Caco-2 (cell line): ENCODE data around the gene NRXN2. TPM values are rescaled to one million over a fixed set of nuclear protein-coding genes. Genes with fewer than 3 reads are reported as not detected.

ENCODE experiments used
- BruUV-seq: library from RNA; stranded (reverse); fragments of 400-500 nt; replicated peaks from 2 replicates; lab custom pipeline; 2021; lab: Mats Ljungman, UMichigan
- CTCF ChIA-PET: fragments of 300-600 bp; sonication (Branson Sonifier 250); formaldehyde crosslinking; loops from one replicate; lab custom pipeline; 2022; ENCODE audit warnings: antibody characterized with exemption; lab: Charles Lee
- POLR2A ChIA-PET: fragments of 300-600 bp; sonication (Branson Sonifier 250); formaldehyde crosslinking; loops from one replicate; lab custom pipeline; 2022; ENCODE audit warnings: antibody characterized with exemption; lab: Charles Lee
- DNase-seq, 2 experiments: peaks; one replicate each; pipeline versions ENCODE4 v3.0.0 to v3.0.0-alpha.2; 2020 to 2022
- H3K27me3 ChIP-seq: replicated peaks from 2 replicates; pipeline ENCODE4 v1.6.0; 2011; ENCODE audit warnings: low read length; ENCODE audit not compliant: control insufficient read depth, insufficient read depth
- H3K36me3 ChIP-seq: 2 replicates; pipeline ENCODE4 v1.5.1; 2011; ENCODE audit warnings: low read length; ENCODE audit not compliant: control insufficient read depth, insufficient read depth
- H3K4me1 ChIP-seq: fragments of 250-450 bp; sonication (Bioruptor Pico); 2 replicates; pipeline ENCODE4 v1.5.1; 2020; ENCODE audit warnings: mild to moderate bottlenecking
- H3K4me3 ChIP-seq: 2 replicates; pipeline ENCODE4 v1.5.1; 2011; ENCODE audit warnings: low read depth, mild to moderate bottlenecking, control low read depth, low read length
- H3K9me3 ChIP-seq: fragments of 250-450 bp; sonication (Bioruptor Pico); 2 replicates; pipeline ENCODE4 v1.5.1; 2020; ENCODE audit warnings: mild to moderate bottlenecking, moderate library complexity
- H3K27ac Mint-ChIP-seq: one replicate; pipeline ENCODE4 v1.8.0; 2022; ENCODE audit warnings: mixed read lengths; ENCODE audit not compliant: unreplicated experiment
- H3K27me3 Mint-ChIP-seq: one replicate; pipeline ENCODE4 v1.8.0; 2022; ENCODE audit warnings: mixed read lengths; ENCODE audit not compliant: insufficient read depth, unreplicated experiment
- H3K36me3 Mint-ChIP-seq: one replicate; pipeline ENCODE4 v1.8.0; 2022; ENCODE audit warnings: mild to moderate bottlenecking, mixed read lengths; ENCODE audit not compliant: insufficient read depth, unreplicated experiment
- H3K4me1 Mint-ChIP-seq: one replicate; pipeline ENCODE4 v1.8.0; 2022; ENCODE audit warnings: low read depth, mixed read lengths; ENCODE audit not compliant: unreplicated experiment
- H3K4me3 Mint-ChIP-seq: one replicate; pipeline ENCODE4 v1.8.0; 2022; ENCODE audit warnings: mild to moderate bottlenecking, moderate library complexity, mixed read lengths; ENCODE audit not compliant: unreplicated experiment
- H3K9me3 Mint-ChIP-seq: one replicate; pipeline ENCODE4 v1.8.0; 2022; ENCODE audit warnings: mixed read lengths; ENCODE audit not compliant: unreplicated experiment
- intact Hi-C: fragments of 100-400 bp; cut with micrococcal nuclease; formaldehyde crosslinking; loops from one replicate; pipeline ENCODE4 v1.10.0; 2022; ENCODE audit not compliant: unreplicated experiment
- total RNA-seq: library from RNA; stranded (reverse); gene quantifications from 2 replicates; pipeline ENCODE4 v1.2.3, GENCODE V29; 2022
- TF ChIP-seq, protein P1 (sequence below), 2 experiments: fragments of 200-600 bp in 1 of 2; IDR thresholded peaks; 1 replicate in 1 of 2; 2 replicates in 1 of 2; pipeline versions ENCODE4 v1.5.1 to v1.8.0; 2011 to 2022; ENCODE audit warnings: antibody characterized with exemption in 1 of 2, control low read depth in 1 of 2, inconsistent platforms in 1 of 2, low read depth in 1 of 2, low read length in 1 of 2, mild to moderate bottlenecking in 1 of 2, moderate library complexity in 1 of 2; ENCODE audit not compliant: insufficient read depth in 1 of 2, severe bottlenecking in 1 of 2, unreplicated experiment in 1 of 2

The NRXN2 gene
- total RNA-seq, 1 experiment from 2014 or later, result 7.6 TPM

DNA sequence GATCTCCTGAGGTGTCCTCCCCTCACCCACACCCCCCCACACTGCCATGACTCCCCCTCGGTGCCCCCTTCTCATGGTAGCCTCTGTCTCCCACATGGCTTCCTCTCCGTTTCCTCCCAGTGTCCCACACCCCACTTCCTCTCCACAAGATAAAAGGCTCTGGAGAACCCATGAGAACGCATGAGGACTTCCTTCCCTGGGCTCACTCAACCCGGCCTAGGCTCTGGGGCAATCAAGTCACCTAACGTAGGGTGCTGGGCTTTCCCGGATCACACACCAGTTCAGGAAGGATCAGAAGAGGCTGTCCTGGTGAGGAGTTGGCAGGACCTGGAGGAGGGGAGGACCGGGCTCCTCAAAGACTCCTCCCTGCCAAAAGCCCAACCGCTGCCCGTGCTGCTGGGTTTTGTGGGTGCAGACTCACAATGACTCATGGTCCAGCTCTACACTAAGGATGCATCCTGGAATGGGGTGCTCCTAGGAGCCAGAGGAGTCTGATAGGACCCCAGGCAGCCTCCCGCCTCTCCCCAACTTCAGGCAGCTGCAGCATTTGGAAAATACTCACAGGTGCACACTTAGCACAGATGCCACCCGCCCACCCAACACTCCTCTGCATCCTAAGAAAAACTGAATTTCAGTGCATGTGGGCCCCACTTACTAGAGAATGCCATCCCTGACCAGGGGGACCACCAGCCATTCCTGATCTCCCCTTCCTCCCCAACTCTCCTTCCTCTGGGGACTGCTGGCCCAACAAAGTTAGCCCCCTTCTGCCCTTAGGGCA is 110.9 kb downstream of the NRXN2 start:
- no peaks in the 10 kb centered on the region for H3K4me1 ChIP-seq
- ChIA-PET CTCF (no interaction called here), POLR2A (no interaction called here)
- intact Hi-C loops, result no loop called here
- BruUV-seq, result no TSS peak
- H3K9me3 ChIP-seq, result no peaks in the 10 kb centered on the region
- TF ChIP-seq, protein P1, sequence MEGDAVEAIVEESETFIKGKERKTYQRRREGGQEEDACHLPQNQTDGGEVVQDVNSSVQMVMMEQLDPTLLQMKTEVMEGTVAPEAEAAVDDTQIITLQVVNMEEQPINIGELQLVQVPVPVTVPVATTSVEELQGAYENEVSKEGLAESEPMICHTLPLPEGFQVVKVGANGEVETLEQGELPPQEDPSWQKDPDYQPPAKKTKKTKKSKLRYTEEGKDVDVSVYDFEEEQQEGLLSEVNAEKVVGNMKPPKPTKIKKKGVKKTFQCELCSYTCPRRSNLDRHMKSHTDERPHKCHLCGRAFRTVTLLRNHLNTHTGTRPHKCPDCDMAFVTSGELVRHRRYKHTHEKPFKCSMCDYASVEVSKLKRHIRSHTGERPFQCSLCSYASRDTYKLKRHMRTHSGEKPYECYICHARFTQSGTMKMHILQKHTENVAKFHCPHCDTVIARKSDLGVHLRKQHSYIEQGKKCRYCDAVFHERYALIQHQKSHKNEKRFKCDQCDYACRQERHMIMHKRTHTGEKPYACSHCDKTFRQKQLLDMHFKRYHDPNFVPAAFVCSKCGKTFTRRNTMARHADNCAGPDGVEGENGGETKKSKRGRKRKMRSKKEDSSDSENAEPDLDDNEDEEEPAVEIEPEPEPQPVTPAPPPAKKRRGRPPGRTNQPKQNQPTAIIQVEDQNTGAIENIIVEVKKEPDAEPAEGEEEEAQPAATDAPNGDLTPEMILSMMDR (IDR thresholded peaks at IDR 0.05; ENCODE audit: insufficient read depth in 1 of 2, low read depth in 1 of 2, low read length in 1 of 2, severe bottlenecking in 1 of 2, unreplicated experiment in 1 of 2), result no peak
- DNase-seq, result no peak
- no peaks in the 10 kb centered on the region for H3K27me3 ChIP-seq
- no peak overlapping the region for H3K4me3 ChIP-seq
- Mint-ChIP-seq H3K36me3 (no peaks in the 10 kb centered on the region), H3K27ac (no peak overlapping the region), H3K27me3 (no peaks in the 10 kb centered on the region), H3K4me3 (no peak overlapping the region), H3K9me3 (no peaks in the 10 kb centered on the region), H3K4me1 (no peaks in the 10 kb centered on the region)
- H3K36me3 ChIP-seq, result no peaks in the 10 kb centered on the region

GRCh38 chr11:64611176-64611575 is 111.8 kb downstream of the NRXN2 start:
- Histone ChIP-seq H3K36me3 (no peaks in the 10 kb centered on the region), H3K9me3 (no peaks in the 10 kb centered on the region), H3K4me1 (no peaks in the 10 kb centered on the region), H3K4me3 (no peak overlapping the region), H3K27me3 (no peaks in the 10 kb centered on the region)
- H3K27me3 Mint-ChIP-seq, result no peaks in the 10 kb centered on the region
- ChIA-PET CTCF (no interaction called here), POLR2A (no interaction called here)
- H3K9me3 Mint-ChIP-seq, result no peaks in the 10 kb centered on the region
- H3K4me3 Mint-ChIP-seq, result no peak overlapping the region
- H3K27ac Mint-ChIP-seq, result no peak overlapping the region
- no TSS peak for BruUV-seq
- no peaks in the 10 kb centered on the region for H3K36me3 Mint-ChIP-seq
- intact Hi-C loops, result no loop called here
- TF ChIP-seq, protein P1 (IDR thresholded peaks at IDR 0.05; ENCODE audit: insufficient read depth in 1 of 2, low read depth in 1 of 2, low read length in 1 of 2, severe bottlenecking in 1 of 2, unreplicated experiment in 1 of 2), result no peak
- DNase-seq, result no peak
- H3K4me1 Mint-ChIP-seq, result no peaks in the 10 kb centered on the region

DNA sequence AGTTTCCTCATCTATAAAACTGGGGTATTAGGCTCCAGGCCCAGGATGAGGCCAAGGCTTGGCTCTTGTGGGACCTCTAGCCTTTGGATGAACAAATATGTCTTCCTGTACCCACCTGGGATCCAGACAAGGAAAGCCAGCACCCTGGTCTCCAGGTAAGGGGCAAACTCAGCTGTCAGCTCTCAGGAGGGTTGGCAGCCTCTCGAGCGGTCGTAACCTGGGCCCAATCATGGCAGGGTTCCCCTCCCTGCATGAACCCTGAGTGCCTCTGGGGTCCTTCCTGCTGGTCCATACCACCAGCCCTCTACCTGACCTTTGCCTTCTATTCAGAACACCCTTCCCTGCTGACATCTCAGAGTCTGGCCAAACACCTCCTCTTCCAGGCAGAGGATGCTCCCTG is 112.4 kb downstream of the NRXN2 start:
- CTCF ChIA-PET, result no interaction called here
- TF ChIP-seq, protein P1 (IDR thresholded peaks at IDR 0.05; ENCODE audit: insufficient read depth in 1 of 2, low read depth in 1 of 2, low read length in 1 of 2, severe bottlenecking in 1 of 2, unreplicated experiment in 1 of 2), result no peak
- BruUV-seq, result no TSS peak
- no peak overlapping the region for H3K4me3 Mint-ChIP-seq
- H3K27ac Mint-ChIP-seq, result no peak overlapping the region
- no peaks in the 10 kb centered on the region for H3K36me3 ChIP-seq
- H3K9me3 ChIP-seq, result no peaks in the 10 kb centered on the region
- DNase-seq, result no peak
- no peaks in the 10 kb centered on the region for H3K27me3 ChIP-seq
- POLR2A ChIA-PET, result no interaction called here
- no peaks in the 10 kb centered on the region for H3K9me3 Mint-ChIP-seq
- H3K4me3 ChIP-seq, result no peak overlapping the region
- no peaks in the 10 kb centered on the region for H3K27me3 Mint-ChIP-seq
- H3K36me3 Mint-ChIP-seq, result no peaks in the 10 kb centered on the region
- no peaks in the 10 kb centered on the region for H3K4me1 Mint-ChIP-seq
- H3K4me1 ChIP-seq, result no peaks in the 10 kb centered on the region
- intact Hi-C loops, result no loop called here
